Neural cell (in vitro differentiated cells): Measurements from ENCODE around the gene TMPRSS11A. TPM values are rescaled to one million over a fixed set of nuclear protein-coding genes. Genes with fewer than 3 reads are reported as not detected.

Experiments used
- H2AFZ ChIP-seq: fragments of 200-600, 300-800 bp; sonication (generic), shearing (Covaris generic); 2 replicates; pipeline ENCODE4 v1.6.0; 2014; ENCODE audit warnings: low read depth, mild to moderate bottlenecking, antibody characterized with exemption, low read length, moderate library complexity
- H3F3A ChIP-seq: fragments of 200-600 bp; shearing (Covaris generic); 2 replicates; pipeline ENCODE4 v1.6.1; 2016; ENCODE audit warnings: mild to moderate bottlenecking, moderate library complexity, mixed read lengths, antibody characterized with exemption, low read length; ENCODE audit not compliant: insufficient read depth, poor library complexity, severe bottlenecking
- H3K27ac ChIP-seq: fragments of 200-600, 300-800 bp; sonication (generic), shearing (Covaris generic); 2 replicates; pipeline ENCODE4 v1.5.1; 2014; ENCODE audit warnings: mild to moderate bottlenecking, low read length, moderate library complexity
- H3K27me3 ChIP-seq: fragments of 300-800, 200-600 bp; sonication (generic), shearing (Covaris generic); 2 replicates; pipeline ENCODE4 v1.6.0; 2014; ENCODE audit warnings: mild to moderate bottlenecking, low read depth, low read length, moderate library complexity; ENCODE audit not compliant: insufficient read depth
- H3K36me3 ChIP-seq: fragments of 300-800, 200-600 bp; sonication (generic), shearing (Covaris generic); 2 replicates; pipeline ENCODE4 v1.5.1; 2014; ENCODE audit warnings: mild to moderate bottlenecking, antibody characterized with exemption, low read length, moderate library complexity; ENCODE audit not compliant: insufficient read depth
- H3K4me2 ChIP-seq: fragments of 300-800, 200-600 bp; sonication (generic), shearing (Covaris generic); 2 replicates; pipeline ENCODE4 v1.6.0; 2014; ENCODE audit warnings: mild to moderate bottlenecking, low read length
- H3K4me3 ChIP-seq: fragments of 300-800, 200-600 bp; sonication (generic), shearing (Covaris generic); 2 replicates; pipeline ENCODE4 v1.5.1; 2014; ENCODE audit warnings: mild to moderate bottlenecking, low read length, moderate library complexity
- H3K79me2 ChIP-seq: fragments of 200-600 bp; shearing (Covaris generic); replicated peaks from 2 replicates; pipeline ENCODE4 v1.6.0; 2014; ENCODE audit warnings: mild to moderate bottlenecking, low read length, moderate library complexity; ENCODE audit not compliant: insufficient read depth
- H3K9ac ChIP-seq: fragments of 300-800, 200-600 bp; sonication (generic), shearing (Covaris generic); 2 replicates; pipeline ENCODE4 v1.6.1; 2016; ENCODE audit warnings: mild to moderate bottlenecking, low read length, mixed read lengths
- H3K9me2 ChIP-seq: fragments of 200-600 bp; shearing (Covaris generic); 2 replicates; pipeline ENCODE4 v1.6.1; 2016; ENCODE audit warnings: mild to moderate bottlenecking, low read length, mixed read lengths; ENCODE audit not compliant: insufficient read depth
- H3K9me3 ChIP-seq: fragments of 200-600, 300-800 bp; sonication (generic), shearing (Covaris generic); 2 replicates; pipeline ENCODE4 v1.6.1; 2016; ENCODE audit warnings: mild to moderate bottlenecking, mixed run types, low read length, moderate library complexity, mixed read lengths
- H4K20me1 ChIP-seq: fragments of 200-600 bp; shearing (Covaris generic); 2 replicates; pipeline ENCODE4 v1.6.1; 2016; ENCODE audit warnings: mild to moderate bottlenecking, mixed run types; ENCODE audit not compliant: insufficient read depth
- EP300 ChIP-seq: fragments of 450-650 bp; conservative IDR thresholded peaks from 2 replicates; pipeline ENCODE4 v1.6.1; 2014; ENCODE audit warnings: antibody characterized with exemption, mild to moderate bottlenecking, moderate library complexity; ENCODE audit not compliant: poor library complexity, severe bottlenecking
- EZH2 ChIP-seq: fragments of 200-600, 300-800 bp; shearing (Covaris generic), sonication (generic); IDR thresholded peaks from 2 replicates; pipeline ENCODE4 v1.6.1; 2014; ENCODE audit warnings: antibody characterized with exemption, low read length, borderline replicate concordance, mild to moderate bottlenecking; ENCODE audit not compliant: insufficient read depth, poor library complexity, severe bottlenecking
- MXI1 ChIP-seq: fragments of 450-650 bp; conservative IDR thresholded peaks from 2 replicates; pipeline ENCODE4 v1.6.1; 2014; ENCODE audit warnings: antibody characterized with exemption, mild to moderate bottlenecking; ENCODE audit not compliant: poor library complexity, severe bottlenecking
- POLR2AphosphoS5 ChIP-seq: IDR thresholded peaks from 2 replicates; pipeline ENCODE4 v1.6.1; 2012
- RAD21 ChIP-seq: fragments of 450-650 bp; conservative IDR thresholded peaks from 2 replicates; pipeline ENCODE4 v1.6.1; 2014; ENCODE audit warnings: antibody characterized with exemption, mild to moderate bottlenecking, moderate library complexity
- SMC3 ChIP-seq: fragments of 450-650 bp; conservative IDR thresholded peaks from 2 replicates; pipeline ENCODE4 v1.6.1; 2014; ENCODE audit warnings: antibody characterized with exemption, mild to moderate bottlenecking, moderate library complexity; ENCODE audit not compliant: poor library complexity
- TAF1 ChIP-seq: IDR thresholded peaks from 2 replicates; pipeline ENCODE4 v1.6.1; 2012; ENCODE audit warnings: low read depth
- polyA plus RNA-seq: library from polyadenylated mRNA; depleted of rRNA; stranded (reverse); fragments of >200 nt; gene quantifications from 2 replicates; pipeline ENCODE4 v1.2.3, GENCODE V29; 2014
- TF ChIP-seq, protein P1 (sequence below): IDR thresholded peaks from 2 replicates; pipeline ENCODE4 v1.6.1; 2012; ENCODE audit warnings: borderline replicate concordance
- TF ChIP-seq, protein P2 (sequence below): fragments of 450-650 bp; IDR thresholded peaks from 2 replicates; pipeline ENCODE4 v1.5.1; 2014; ENCODE audit warnings: antibody characterized with exemption, mild to moderate bottlenecking, moderate library complexity; ENCODE audit not compliant: poor library complexity, severe bottlenecking

Gene TMPRSS11A
- polyA plus RNA-seq, 1 donor from 2014 or later = not detected

DNA sequence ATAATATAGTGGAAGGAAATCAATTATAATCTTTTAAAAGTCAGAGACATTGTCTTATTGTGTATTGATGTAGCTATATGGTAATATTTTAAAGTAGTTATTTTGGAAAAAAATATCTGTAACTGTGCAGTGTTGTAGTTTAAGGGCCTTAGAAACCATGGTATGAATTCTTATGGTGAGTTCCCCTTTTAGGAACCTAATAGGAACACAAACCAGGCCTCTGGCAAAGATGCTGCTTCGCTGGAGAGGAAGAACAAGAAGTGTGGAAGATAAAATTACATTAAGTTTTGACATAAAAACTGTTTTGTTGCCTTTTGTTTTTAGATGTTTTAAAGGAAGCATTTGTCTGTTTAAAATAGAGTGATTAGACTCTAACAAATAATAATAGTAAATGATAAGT, 68.6 kb downstream of the TMPRSS11A start:
- Histone ChIP-seq H3K4me3 (no peak overlapping the region), H3K4me2 (no peak overlapping the region), H4K20me1 (no peaks in the 10 kb centered on the region), H3K9ac (no peak overlapping the region), H3K9me2 (no peaks in the 10 kb centered on the region), H3F3A (no peaks in the 10 kb centered on the region), H3K79me2 (no peaks in the 10 kb centered on the region), H3K36me3 (no peaks in the 10 kb centered on the region), H3K27me3 (no peaks in the 10 kb centered on the region), H3K9me3 (no peaks in the 10 kb centered on the region), H3K27ac (no peak overlapping the region), H2AFZ (no peak overlapping the region)
- TF ChIP-seq, protein P1, sequence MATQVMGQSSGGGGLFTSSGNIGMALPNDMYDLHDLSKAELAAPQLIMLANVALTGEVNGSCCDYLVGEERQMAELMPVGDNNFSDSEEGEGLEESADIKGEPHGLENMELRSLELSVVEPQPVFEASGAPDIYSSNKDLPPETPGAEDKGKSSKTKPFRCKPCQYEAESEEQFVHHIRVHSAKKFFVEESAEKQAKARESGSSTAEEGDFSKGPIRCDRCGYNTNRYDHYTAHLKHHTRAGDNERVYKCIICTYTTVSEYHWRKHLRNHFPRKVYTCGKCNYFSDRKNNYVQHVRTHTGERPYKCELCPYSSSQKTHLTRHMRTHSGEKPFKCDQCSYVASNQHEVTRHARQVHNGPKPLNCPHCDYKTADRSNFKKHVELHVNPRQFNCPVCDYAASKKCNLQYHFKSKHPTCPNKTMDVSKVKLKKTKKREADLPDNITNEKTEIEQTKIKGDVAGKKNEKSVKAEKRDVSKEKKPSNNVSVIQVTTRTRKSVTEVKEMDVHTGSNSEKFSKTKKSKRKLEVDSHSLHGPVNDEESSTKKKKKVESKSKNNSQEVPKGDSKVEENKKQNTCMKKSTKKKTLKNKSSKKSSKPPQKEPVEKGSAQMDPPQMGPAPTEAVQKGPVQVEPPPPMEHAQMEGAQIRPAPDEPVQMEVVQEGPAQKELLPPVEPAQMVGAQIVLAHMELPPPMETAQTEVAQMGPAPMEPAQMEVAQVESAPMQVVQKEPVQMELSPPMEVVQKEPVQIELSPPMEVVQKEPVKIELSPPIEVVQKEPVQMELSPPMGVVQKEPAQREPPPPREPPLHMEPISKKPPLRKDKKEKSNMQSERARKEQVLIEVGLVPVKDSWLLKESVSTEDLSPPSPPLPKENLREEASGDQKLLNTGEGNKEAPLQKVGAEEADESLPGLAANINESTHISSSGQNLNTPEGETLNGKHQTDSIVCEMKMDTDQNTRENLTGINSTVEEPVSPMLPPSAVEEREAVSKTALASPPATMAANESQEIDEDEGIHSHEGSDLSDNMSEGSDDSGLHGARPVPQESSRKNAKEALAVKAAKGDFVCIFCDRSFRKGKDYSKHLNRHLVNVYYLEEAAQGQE = no peak
- no peak for TF ChIP-seq RAD21
- no peak for TF ChIP-seq TAF1
- TF ChIP-seq SMC3 = no peak
- no peak for TF ChIP-seq POLR2AphosphoS5
- TF ChIP-seq, protein P2, sequence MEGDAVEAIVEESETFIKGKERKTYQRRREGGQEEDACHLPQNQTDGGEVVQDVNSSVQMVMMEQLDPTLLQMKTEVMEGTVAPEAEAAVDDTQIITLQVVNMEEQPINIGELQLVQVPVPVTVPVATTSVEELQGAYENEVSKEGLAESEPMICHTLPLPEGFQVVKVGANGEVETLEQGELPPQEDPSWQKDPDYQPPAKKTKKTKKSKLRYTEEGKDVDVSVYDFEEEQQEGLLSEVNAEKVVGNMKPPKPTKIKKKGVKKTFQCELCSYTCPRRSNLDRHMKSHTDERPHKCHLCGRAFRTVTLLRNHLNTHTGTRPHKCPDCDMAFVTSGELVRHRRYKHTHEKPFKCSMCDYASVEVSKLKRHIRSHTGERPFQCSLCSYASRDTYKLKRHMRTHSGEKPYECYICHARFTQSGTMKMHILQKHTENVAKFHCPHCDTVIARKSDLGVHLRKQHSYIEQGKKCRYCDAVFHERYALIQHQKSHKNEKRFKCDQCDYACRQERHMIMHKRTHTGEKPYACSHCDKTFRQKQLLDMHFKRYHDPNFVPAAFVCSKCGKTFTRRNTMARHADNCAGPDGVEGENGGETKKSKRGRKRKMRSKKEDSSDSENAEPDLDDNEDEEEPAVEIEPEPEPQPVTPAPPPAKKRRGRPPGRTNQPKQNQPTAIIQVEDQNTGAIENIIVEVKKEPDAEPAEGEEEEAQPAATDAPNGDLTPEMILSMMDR = no peak
- no peak for TF ChIP-seq MXI1
- TF ChIP-seq EZH2 = no peak
- no peak for TF ChIP-seq EP300

DNA sequence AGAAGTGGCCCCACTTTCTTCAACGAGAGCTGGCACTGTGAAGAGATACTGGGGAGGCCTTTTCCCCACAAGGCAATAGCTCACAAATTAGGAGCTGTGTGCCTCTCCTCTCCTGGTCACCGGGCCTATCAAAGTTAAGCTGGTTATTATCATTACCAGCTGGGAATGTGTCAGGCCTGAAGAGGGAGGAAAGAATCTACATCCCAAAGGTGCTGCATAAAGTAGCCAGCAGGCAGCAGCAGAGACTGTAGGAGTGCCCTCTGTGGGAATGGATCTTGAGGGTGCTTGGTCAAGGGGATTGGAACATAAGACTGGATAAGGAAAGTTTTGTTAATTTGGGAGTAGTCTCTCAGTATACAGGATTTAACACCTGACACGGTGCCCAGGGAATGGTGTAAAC, 70.4 kb downstream of the TMPRSS11A start:
- H3K27me3 ChIP-seq = no peaks in the 10 kb centered on the region
- no peaks in the 10 kb centered on the region for H4K20me1 ChIP-seq

DNA sequence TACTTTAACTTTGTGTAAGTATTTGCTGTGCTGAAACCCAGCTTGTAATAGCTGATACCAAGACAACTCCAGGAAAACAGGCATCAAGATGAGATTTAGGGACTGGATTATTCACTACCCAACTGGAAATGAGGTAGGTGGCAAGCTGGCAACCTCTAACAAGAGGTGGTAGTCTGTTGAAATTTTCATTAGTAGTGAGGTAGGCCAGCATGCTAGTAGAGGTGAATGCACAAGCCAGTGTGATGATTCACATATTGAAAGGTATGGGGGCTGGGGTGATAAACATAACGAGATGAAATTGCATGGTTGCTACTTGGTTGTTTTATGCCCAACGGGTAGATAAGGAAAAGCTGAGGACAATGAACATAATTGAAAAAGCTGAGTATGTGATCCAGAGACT, 71.0 kb downstream of the TMPRSS11A start:
- no peaks in the 10 kb centered on the region for H3K27me3 ChIP-seq
- H3K4me2 ChIP-seq = no peak overlapping the region

More for the DNA sequence above, 70.4 kb downstream of the TMPRSS11A start:
- no peak for TF ChIP-seq EP300
- no peak for TF ChIP-seq SMC3
- no peak for TF ChIP-seq RAD21
- Histone ChIP-seq H3K4me3 (no peak overlapping the region), H3K27ac (no peak overlapping the region), H3K4me2 (no peak overlapping the region), H3K9me3 (no peaks in the 10 kb centered on the region), H3K9ac (no peak overlapping the region), H3K9me2 (no peaks in the 10 kb centered on the region), H3K36me3 (no peaks in the 10 kb centered on the region), H3F3A (no peaks in the 10 kb centered on the region), H2AFZ (no peak overlapping the region), H3K79me2 (no peaks in the 10 kb centered on the region)

More for the DNA sequence above, 71.0 kb downstream of the TMPRSS11A start:
- Histone ChIP-seq H2AFZ (no peak overlapping the region), H4K20me1 (no peaks in the 10 kb centered on the region), H3K27ac (no peak overlapping the region), H3K36me3 (no peaks in the 10 kb centered on the region), H3K9me2 (no peaks in the 10 kb centered on the region), H3K9me3 (no peaks in the 10 kb centered on the region), H3K79me2 (no peaks in the 10 kb centered on the region), H3F3A (no peaks in the 10 kb centered on the region), H3K9ac (no peak overlapping the region), H3K4me3 (no peak overlapping the region)
- no peak for TF ChIP-seq MXI1
- no peak for TF ChIP-seq EZH2
- TF ChIP-seq EP300 = no peak
- no peak for TF ChIP-seq RAD21
- TF ChIP-seq, protein P1 = no peak
